SK-N-SH (cell line): Measurements from ENCODE around the gene TTC17. TPM values are rescaled to one million over a fixed set of nuclear protein-coding genes. Genes with fewer than 3 reads are reported as not detected.

ENCODE experiments used
- CTCF ChIA-PET: fragments of 300-600, 350-600 bp; formaldehyde crosslinking; extraction: SDS; loops from one replicate; lab custom pipeline; 2021; lab: Yijun Ruan, JAX
- POLR2A ChIA-PET: fragments of 350-600 bp; sonication (Branson Sonifier 250); formaldehyde crosslinking; extraction: SDS; loops from one replicate; lab custom pipeline; 2020; ENCODE audit warnings: antibody characterized with exemption, inconsistent platforms; lab: Yijun Ruan, JAX
- DNase-seq: peaks from one replicate; pipeline ENCODE4 v3.0.0; 2012
- H2AFZ ChIP-seq: fragments of 200-600 bp; sonication (generic); 2 replicates; pipeline ENCODE4 v1.8.1; 2016; ENCODE audit warnings: antibody characterized with exemption, mild to moderate bottlenecking, low read depth
- H3F3A ChIP-seq: fragments of 200-600 bp; sonication (generic); replicated peaks from 2 replicates; pipeline ENCODE3; 2016; ENCODE audit warnings: antibody characterized with exemption, mild to moderate bottlenecking; ENCODE audit not compliant: insufficient read depth
- H3K27ac ChIP-seq, 2 experiments: fragments of 200-500 bp in 1 of 2; fragments of 200-600 bp in 1 of 2; sonication (Bioruptor generic) in 1 of 2; sonication (generic), shearing (Covaris generic) in 1 of 2; 2 replicates each; pipeline versions ENCODE4 v1.5.1 to v1.6.1; 2014 to 2016; ENCODE audit warnings: low read depth in 2 of 2, inconsistent platforms in 1 of 2, low read length in 1 of 2, mild to moderate bottlenecking in 1 of 2, mixed read lengths in 1 of 2
- H3K27me3 ChIP-seq: fragments of 200-600 bp; sonication (generic), shearing (Covaris generic); 2 replicates; pipeline ENCODE4 v1.6.1; 2016; ENCODE audit warnings: mixed run types; ENCODE audit not compliant: insufficient read depth
- H3K36me3 ChIP-seq, 2 experiments: fragments of 200-500 bp in 1 of 2; fragments of 200-600 bp in 1 of 2; sonication (Bioruptor generic) in 1 of 2; sonication (generic) in 1 of 2; replicated peaks in 1 of 2; 2 replicates each; pipeline versions ENCODE3 to v1.5.1; 2014 to 2016; ENCODE audit warnings: low read length in 1 of 2, mild to moderate bottlenecking in 1 of 2; ENCODE audit not compliant: insufficient read depth in 2 of 2, control insufficient read depth in 1 of 2
- H3K4me1 ChIP-seq, 2 experiments: fragments of 200-500 bp in 1 of 2; fragments of 200-600 bp in 1 of 2; sonication (Bioruptor generic) in 1 of 2; sonication (generic), shearing (Covaris generic) in 1 of 2; 2 replicates each; pipeline versions ENCODE4 v1.5.1 to v1.6.1; 2014 to 2016; ENCODE audit warnings: low read depth in 1 of 2, low read length in 1 of 2, mixed run types in 1 of 2; ENCODE audit not compliant: insufficient read depth in 2 of 2, control insufficient read depth in 1 of 2
- H3K4me2 ChIP-seq: fragments of 200-600 bp; sonication (generic), shearing (Covaris generic); 2 replicates; pipeline ENCODE4 v1.6.1; 2017; ENCODE audit warnings: mixed run types
- H3K4me3 ChIP-seq, 2 experiments: fragments of 200-500 bp in 1 of 2; fragments of 200-600 bp in 1 of 2; sonication (Bioruptor generic) in 1 of 2; sonication (generic), shearing (Covaris generic) in 1 of 2; 2 replicates each; pipeline versions ENCODE4 v1.5.1 to v1.8.1; 2014 to 2016; ENCODE audit warnings: low read depth in 2 of 2, inconsistent platforms in 1 of 2, low read length in 1 of 2, mild to moderate bottlenecking in 1 of 2, mixed read lengths in 1 of 2, moderate library complexity in 1 of 2
- H3K79me2 ChIP-seq: fragments of 200-600 bp; sonication (generic); 2 replicates; pipeline ENCODE4 v1.8.1; 2017; ENCODE audit warnings: mild to moderate bottlenecking; ENCODE audit not compliant: insufficient read depth
- H3K9ac ChIP-seq: fragments of 200-600 bp; sonication (generic); 2 replicates; pipeline ENCODE4 v1.6.1; 2017; ENCODE audit warnings: mixed run types
- H3K9me2 ChIP-seq: fragments of 200-600 bp; sonication (generic); 2 replicates; pipeline ENCODE4 v1.6.1; 2017; ENCODE audit warnings: mixed run types
- H3K9me3 ChIP-seq: fragments of 200-600 bp; sonication (generic); 2 replicates; pipeline ENCODE4 v1.6.1; 2017; ENCODE audit warnings: mixed run types, mild to moderate bottlenecking, moderate library complexity
- H4K20me1 ChIP-seq: fragments of 200-600 bp; sonication (generic); 2 replicates; pipeline ENCODE4 v1.6.1; 2017; ENCODE audit warnings: mild to moderate bottlenecking, mixed run types; ENCODE audit not compliant: insufficient read depth
- ELF1 ChIP-seq: IDR thresholded peaks from 2 replicates; pipeline ENCODE4 v1.4.0; 2012
- EP300 ChIP-seq, 2 experiments: IDR thresholded peaks; 2 replicates each; pipeline versions ENCODE4 v1.4.0 to v1.6.1; 2012; ENCODE audit warnings: borderline replicate concordance in 1 of 2, low read depth in 1 of 2, low read length in 1 of 2
- FOSL2 ChIP-seq: IDR thresholded peaks from 2 replicates; pipeline ENCODE4 v1.4.0; 2012; ENCODE audit warnings: low read depth, mild to moderate bottlenecking, moderate library complexity, borderline replicate concordance
- FOXM1 ChIP-seq: IDR thresholded peaks from 2 replicates; pipeline ENCODE4 v1.4.0; 2012; ENCODE audit warnings: low read depth, mild to moderate bottlenecking
- GABPA ChIP-seq: IDR thresholded peaks from 2 replicates; pipeline ENCODE4 v1.4.0; 2012; ENCODE audit warnings: low read depth, mild to moderate bottlenecking
- GATA2 ChIP-seq: sonication (generic); formaldehyde crosslinking; IDR thresholded peaks from 2 replicates; pipeline ENCODE4 v1.5.0; 2020; ENCODE audit warnings: mild to moderate bottlenecking, missing genetic modification reagents
- IRF3 ChIP-seq: fragments of 150-350 bp; IDR thresholded peaks from 2 replicates; pipeline ENCODE4 v1.6.1; 2016; ENCODE audit warnings: mild to moderate bottlenecking, low read depth, low read length
- MEF2A ChIP-seq: IDR thresholded peaks from 2 replicates; pipeline ENCODE4 v1.4.0; 2012; ENCODE audit warnings: low read depth, borderline replicate concordance
- MXI1 ChIP-seq: IDR thresholded peaks from 2 replicates; pipeline ENCODE4 v1.6.1; 2012; ENCODE audit warnings: mild to moderate bottlenecking, low read depth, low read length, improper control_type of control experiment
- NFIC ChIP-seq: IDR thresholded peaks from 2 replicates; pipeline ENCODE4 v1.4.0; 2012; ENCODE audit warnings: borderline replicate concordance
- POLR2AphosphoS5 ChIP-seq: IDR thresholded peaks from 2 replicates; pipeline ENCODE4 v1.6.1; 2012; ENCODE audit warnings: low read depth, low read length
- SIN3A ChIP-seq: IDR thresholded peaks from 2 replicates; pipeline ENCODE4 v1.6.1; 2012; ENCODE audit warnings: low read depth, mild to moderate bottlenecking, low read length, moderate library complexity, borderline replicate concordance
- TEAD4 ChIP-seq: IDR thresholded peaks from 2 replicates; pipeline ENCODE4 v1.4.0; 2012; ENCODE audit warnings: mild to moderate bottlenecking, borderline replicate concordance; ENCODE audit not compliant: insufficient read depth
- USF1 ChIP-seq: IDR thresholded peaks from 2 replicates; pipeline ENCODE4 v1.4.0; 2012; ENCODE audit warnings: low read depth, borderline replicate concordance
- YY1 ChIP-seq: IDR thresholded peaks from 2 replicates; pipeline ENCODE4 v1.4.0; 2012; ENCODE audit warnings: low read depth, mild to moderate bottlenecking
- ZBTB33 ChIP-seq: IDR thresholded peaks from 2 replicates; pipeline ENCODE4 v1.4.0; 2012; ENCODE audit warnings: low read depth, borderline replicate concordance
- WGBS: methylation state at CpG from one replicate; pipeline ENCODE4 v1.1.6; 2017; ENCODE audit warnings: low lambda C conversion rate; 5-methylcytosine and 5-hydroxymethylcytosine counted together
- polyA plus RNA-seq, 3 experiments: library from polyadenylated mRNA; depleted of rRNA; stranded (reverse); fragments of >200 nt; gene quantifications; 2 replicates each; pipeline ENCODE4 v1.2.3, GENCODE V29; 2012

The TTC17 gene
- polyA plus RNA-seq, 1 of the 3 experiments (the other 2 are of a cell fraction): 66.0 TPM

GRCh38 chr11:43403357-43404231 is 44.9 kb downstream of the TTC17 start:
- Histone ChIP-seq H3K9ac (no peak overlapping the region), H3K27me3 (no peaks in the 10 kb centered on the region), H3K79me2 (no peaks in the 10 kb centered on the region), H3F3A (peaks cover 4% of the 10 kb centered on the region), H3K9me3 (no peaks in the 10 kb centered on the region), H4K20me1 (no peaks in the 10 kb centered on the region), H3K36me3 (peaks cover 88% of the 10 kb centered on the region in 2 experiments), H2AFZ (no peak overlapping the region), H3K4me2 (no peak overlapping the region), H3K27ac (no peak overlapping the region; a peak in 1 of 4 replicates), H3K4me1 (no peaks in the 10 kb centered on the region), H3K9me2 (no peaks in the 10 kb centered on the region), H3K4me3 (no peak overlapping the region)
- DNase-seq: no peak
- 91% methylated on average over 8 of the region's 8 CpGs for WGBS
- no peak for TF ChIP-seq ZBTB33
- TF ChIP-seq TEAD4: no peak
- TF ChIP-seq GATA2 (CRISPR knock-in tag): no peak
- no peak for TF ChIP-seq FOXM1
- TF ChIP-seq USF1: no peak
- no peak for TF ChIP-seq ELF1
- TF ChIP-seq MEF2A: no peak
- TF ChIP-seq NFIC: no peak
- TF ChIP-seq GABPA: no peak
- no peak for TF ChIP-seq FOSL2
- TF ChIP-seq POLR2AphosphoS5: no peak
- TF ChIP-seq IRF3: no peak
- no peak for TF ChIP-seq SIN3A
- TF ChIP-seq MXI1: no peak
- no peak for TF ChIP-seq EP300 (IDR thresholded peaks at IDR 0.05; ENCODE audit: borderline replicate concordance in 1 of 2, low read depth in 1 of 2, low read length in 1 of 2)
- no peak for TF ChIP-seq YY1
- CTCF ChIA-PET: interaction anchor here (4.8 kb wide), 1 partner anchor 16 kb away, joined by 26 read pairs; no protein-coding TSS in a partner anchor
- POLR2A ChIA-PET: no interaction called here
